DMS 273 (cell line): ENCODE data around the gene ZNF75A.

Experiments used
- DNase-seq: peaks from one replicate; lab custom pipeline; 2025; ENCODE audit not compliant: unreplicated experiment; lab: John Stamatoyannopoulos, UW

ZNF75A gene

GRCh38 chr16:3285131-3285530 lies 20.2 kb upstream of the ZNF75A start:
- no peak for DNase-seq

DNA sequence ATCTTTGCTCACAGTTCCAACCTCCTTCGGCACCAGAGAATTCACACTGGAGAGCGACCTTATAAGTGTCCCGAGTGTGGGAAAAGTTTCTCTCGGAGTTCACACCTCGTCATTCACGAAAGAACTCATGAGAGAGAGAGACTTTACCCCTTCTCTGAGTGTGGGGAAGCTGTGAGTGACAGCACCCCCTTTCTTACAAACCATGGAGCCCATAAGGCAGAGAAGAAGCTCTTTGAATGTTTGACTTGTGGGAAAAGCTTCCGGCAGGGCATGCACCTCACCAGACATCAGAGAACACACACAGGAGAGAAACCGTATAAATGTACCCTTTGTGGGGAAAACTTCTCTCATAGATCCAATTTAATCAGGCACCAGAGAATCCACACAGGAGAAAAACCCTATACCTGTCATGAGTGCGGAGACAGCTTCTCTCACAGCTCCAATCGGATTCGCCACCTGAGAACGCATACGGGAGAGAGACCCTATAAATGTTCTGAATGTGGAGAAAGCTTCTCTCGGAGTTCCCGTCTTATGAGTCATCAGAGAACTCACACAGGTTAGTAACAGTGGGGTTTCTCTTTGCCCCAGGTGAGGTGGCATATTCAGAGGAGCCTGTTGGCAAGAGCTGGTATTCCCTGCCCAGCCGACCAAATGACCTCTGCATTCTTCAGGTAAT lies 15.2 kb upstream of the ZNF75A start:
- no peak for DNase-seq

GRCh38 chr16:3292604-3293003 lies 12.7 kb upstream of the ZNF75A start:
- DNase-seq: no peak

GRCh38 chr16:3295209-3295608 lies 10.1 kb upstream of the ZNF75A start:
- DNase-seq: no peak

DNA sequence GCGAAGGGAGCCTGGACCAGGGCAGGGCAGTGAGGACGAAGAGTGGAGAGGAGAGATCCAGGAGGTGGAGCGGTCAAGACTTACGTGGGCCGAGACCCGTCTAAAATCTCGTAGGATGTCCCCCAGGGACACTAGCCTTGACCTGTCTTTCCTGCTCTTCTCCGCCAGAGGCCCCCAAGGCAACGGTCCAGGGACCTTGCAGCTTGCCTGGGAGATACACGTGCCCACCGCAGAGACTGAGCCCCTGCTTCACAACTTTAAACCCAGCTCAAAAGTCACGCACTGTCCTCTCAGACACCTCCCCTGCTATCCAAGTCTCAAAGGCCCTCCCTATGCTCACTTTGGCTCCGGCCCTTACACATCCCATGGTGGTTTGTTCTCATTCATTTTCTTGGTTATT lies 9.5 kb upstream of the ZNF75A start:
- DNase-seq: no peak

DNA sequence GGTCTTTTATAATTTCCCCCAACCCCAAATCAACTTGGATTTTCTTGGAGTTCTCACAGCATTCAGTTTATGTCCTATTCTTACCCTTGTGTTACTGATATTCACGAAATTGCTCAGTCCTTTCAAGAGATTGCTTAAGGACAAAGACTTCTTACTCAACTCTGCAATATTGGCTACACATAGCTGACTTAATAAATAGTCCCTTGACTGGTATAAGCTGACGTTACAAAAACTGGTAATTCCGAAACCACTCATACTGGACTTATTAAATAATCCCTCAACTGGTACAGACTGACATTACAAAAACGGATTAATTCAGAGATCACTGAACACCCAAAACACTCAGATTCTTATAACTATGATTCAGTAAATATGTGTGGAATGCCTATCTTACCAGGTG lies 927 bp upstream of the ZNF75A start:
- DNase-seq: no peak

DNA sequence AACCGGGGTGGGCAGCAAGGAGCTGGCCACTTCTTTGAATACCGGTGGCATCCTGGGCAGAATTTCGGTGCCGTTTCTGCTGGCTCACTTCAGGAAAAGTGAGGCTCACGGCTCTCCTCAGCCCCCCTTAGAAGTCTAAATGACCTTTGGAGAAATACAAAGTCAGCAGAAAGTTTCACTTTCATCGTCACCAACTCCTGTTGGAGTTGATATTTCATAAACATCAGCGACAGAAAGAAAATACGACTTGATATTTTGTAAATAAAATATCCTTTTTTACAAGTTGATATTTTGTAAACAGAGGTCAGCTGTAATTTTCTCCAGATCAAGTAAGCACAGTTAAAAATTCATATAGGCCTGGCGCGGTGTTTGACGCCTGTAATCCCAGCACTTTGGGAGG lies 781 bp downstream of the ZNF75A start:
- no peak for DNase-seq

DNA sequence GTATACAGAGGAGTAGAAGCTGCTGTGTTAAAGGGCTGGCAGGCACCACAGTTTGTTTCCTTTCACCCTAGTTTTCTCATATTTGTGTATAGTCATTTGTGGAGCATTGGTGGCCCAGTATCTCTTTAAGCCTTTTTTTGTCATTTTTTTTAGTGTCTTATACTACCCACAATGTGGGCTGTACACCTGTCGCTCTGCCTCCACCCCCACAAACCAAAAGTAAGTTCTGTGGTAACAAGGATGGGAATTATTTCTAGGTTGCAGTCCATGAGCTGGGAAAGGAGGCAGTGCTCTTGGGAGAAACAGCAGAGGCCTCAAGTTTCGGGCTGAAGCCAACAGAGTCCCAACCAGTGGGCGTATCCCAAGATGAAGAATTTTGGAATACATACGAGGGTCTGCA lies 6.2 kb downstream of the ZNF75A start:
- DNase-seq: no peak

- DNase-seq: peak; percentile 35
Observed at GRCh38 chr16:3317315-3317999, 12.2 kb downstream of the ZNF75A start.

GRCh38 chr16:3321816-3322215 lies 16.5 kb downstream of the ZNF75A start:
- no peak for DNase-seq

DNA sequence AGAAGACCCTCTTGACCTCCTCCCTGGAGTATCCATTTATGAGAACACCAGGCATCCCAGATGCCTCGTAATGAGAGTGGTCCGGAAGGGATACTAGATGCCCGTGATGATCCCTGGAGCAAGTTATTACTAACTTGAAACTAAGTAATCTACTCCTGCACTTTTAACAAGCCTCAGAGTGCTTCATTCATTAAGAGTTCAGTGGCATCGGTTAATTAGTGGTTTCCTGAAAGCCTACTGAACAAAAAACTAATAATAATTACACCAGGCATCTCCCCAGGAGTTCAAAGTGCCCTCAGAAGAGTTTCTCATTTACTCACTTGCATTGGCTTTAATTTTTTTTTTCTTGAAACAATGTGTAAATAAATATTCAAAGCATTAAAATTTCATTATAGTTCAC lies 22.2 kb downstream of the ZNF75A start:
- DNase-seq: no peak

- no peak for DNase-seq
Observed at GRCh38 chr16:3328104-3328503, 22.8 kb downstream of the ZNF75A start.

- no peak for DNase-seq
Observed at GRCh38 chr16:3328643-3329042, 23.3 kb downstream of the ZNF75A start.

- no peak for DNase-seq
Observed at GRCh38 chr16:3346041-3346440, 40.7 kb downstream of the ZNF75A start.

DNA sequence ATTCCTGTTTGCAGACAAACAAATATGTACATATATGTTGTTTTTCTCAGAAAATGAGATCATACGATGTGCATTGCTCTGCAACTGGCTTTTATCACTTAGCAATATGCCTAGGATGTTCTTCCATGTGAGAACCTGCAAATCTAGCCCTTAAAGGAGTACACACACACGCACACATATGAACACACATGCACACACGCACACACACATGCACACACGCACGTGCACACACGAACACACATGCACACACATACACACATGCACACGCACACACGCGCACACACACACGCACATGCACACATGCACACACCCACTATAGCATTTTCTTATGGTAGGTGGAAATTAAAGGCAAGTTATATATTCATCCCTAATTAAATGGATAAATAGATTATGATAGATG lies 42.3 kb downstream of the ZNF75A start:
- no peak for DNase-seq

DNA sequence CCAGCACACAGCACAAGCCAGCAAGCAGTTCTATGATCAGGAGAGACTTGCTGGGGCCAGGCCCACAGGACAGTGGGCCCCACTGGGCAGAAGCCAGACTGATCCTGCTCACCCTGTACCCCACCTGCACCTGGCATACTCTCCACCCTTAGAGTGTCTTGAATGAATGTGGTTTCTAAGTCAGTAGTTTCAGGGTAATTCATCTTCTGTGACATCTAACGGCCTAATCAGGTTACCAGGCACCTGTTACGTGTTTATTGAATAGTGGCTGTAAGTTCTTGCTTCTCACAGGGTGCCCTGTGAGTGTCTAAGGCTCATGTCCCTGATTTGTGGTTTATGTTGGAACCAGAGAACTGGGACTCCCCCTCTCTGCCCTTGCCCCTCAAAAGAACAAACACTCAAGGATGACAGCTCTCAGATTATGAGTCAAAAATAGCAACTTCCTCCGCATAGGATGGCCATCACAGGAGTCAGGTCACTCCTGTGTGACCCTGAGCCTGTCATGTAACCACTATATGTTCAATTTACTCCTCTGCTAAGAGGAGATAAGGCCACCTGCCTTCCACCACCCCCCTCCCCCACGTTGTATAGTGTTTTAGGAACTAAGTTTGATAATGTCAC lies 43.4 kb downstream of the ZNF75A start:
- no peak for DNase-seq

DNA sequence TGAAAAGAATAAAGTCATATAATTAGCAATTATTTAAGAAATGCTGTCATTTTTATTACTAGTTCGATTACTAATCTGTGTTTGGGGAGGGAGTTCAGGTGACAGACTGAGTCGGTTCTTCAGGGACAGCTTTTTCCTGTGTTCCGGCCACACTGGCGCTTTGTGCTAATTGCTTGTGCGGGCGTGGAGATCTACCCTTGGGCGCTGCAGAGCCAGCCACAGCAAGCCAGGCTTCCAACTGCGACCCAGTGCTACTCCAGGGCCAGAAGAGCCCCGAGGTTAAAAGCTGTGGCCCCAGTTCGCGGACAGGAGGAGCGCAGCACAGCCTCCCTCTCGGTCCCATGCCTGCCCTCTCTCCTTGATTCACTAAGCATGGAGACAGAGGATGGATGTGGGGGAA lies 43.9 kb downstream of the ZNF75A start:
- no peak for DNase-seq

- no peak for DNase-seq
Observed at GRCh38 chr16:3355589-3355988, 50.3 kb downstream of the ZNF75A start, which contains the start of gene OR2C1. OR2C1 (plus strand) TSS chr16:3355889; CDS start chr16:3355941, 52 bp downstream.

DNA sequence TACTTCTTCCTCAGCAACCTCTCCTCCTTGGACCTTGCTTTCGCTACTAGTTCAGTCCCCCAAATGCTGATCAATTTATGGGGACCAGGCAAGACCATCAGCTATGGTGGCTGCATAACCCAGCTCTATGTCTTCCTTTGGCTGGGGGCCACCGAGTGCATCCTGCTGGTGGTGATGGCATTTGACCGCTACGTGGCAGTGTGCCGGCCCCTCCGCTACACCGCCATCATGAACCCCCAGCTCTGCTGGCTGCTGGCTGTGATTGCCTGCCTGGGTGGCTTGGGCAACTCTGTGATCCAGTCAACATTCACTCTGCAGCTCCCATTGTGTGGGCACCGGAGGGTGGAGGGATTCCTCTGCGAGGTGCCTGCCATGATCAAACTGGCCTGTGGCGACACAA lies 50.8 kb downstream of the ZNF75A start:
- DNase-seq: no peak

DNA sequence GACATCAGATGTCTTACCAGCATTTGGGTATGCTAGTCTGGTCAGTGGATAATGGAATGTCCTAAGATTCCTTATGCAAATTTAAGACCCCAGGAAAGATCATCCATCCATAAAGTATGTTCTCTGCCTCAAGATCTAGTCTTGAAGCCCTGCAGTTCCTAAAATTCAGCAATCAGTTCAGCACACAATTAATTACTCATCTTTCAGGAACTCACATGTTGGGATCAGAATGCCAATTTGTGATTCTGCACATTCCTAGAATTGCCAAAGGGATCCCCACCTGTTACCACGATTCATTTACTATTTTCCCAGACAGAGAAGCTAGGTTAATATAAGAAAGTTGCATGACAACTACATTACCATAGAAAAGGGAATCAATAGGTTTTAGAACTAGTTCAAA lies 53.6 kb downstream of the ZNF75A start:
- DNase-seq: no peak

DNA sequence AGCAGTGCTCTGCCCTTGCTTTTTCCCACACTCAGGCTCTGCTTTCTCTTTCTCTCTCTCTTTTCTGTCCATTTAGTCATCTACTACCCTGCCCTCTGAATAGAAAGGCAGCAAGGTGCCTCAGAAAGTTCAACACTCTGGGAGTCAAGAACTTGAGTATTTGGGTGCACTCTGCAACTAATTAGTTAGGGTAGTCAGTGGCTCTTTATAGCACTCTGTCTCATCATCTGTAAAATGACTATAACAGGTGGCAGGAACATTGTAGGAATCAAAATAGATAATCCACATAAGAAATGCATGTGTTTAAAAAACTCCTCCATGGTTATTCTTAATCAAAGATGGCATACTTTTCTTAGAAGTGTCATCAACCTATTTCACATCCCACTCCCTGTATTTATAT lies 57.6 kb downstream of the ZNF75A start:
- DNase-seq: no peak

- peak; percentile 63 for DNase-seq
Observed at GRCh38 chr16:3363793-3364192, 58.5 kb downstream of the ZNF75A start.
